K562 (cell line): Measurements from ENCODE around the gene TRIP10. TPM values are rescaled to one million over a fixed set of nuclear protein-coding genes. Genes with fewer than 3 reads are reported as not detected.

ENCODE experiments used
- CAMTA2 ChIP-seq: fragments of 250-450 bp; sonication (Bioruptor Pico); conservative IDR thresholded peaks from 2 replicates; pipeline ENCODE4 v1.5.1; 2022
- L3MBTL2 ChIP-seq: fragments of 450-650 bp; IDR thresholded peaks from 2 replicates; pipeline ENCODE4 v1.6.1; 2016; ENCODE audit warnings: mild to moderate bottlenecking, moderate library complexity
- MAFF ChIP-seq: IDR thresholded peaks from 2 replicates; pipeline ENCODE4 v1.6.1; 2012; ENCODE audit warnings: low read length, improper control_type of control experiment
- MCM3 ChIP-seq: fragments of 450-650 bp; IDR thresholded peaks from 2 replicates; pipeline ENCODE4 v1.6.1; 2016
- MEF2D ChIP-seq: conservative IDR thresholded peaks from 2 replicates; pipeline ENCODE4 v1.6.1; 2016; ENCODE audit warnings: low read depth, missing genetic modification characterization, missing compliant biosample characterization
- NFATC3 ChIP-seq: fragments of 450-650 bp; IDR thresholded peaks from 2 replicates; pipeline ENCODE4 v1.6.1; 2017; ENCODE audit warnings: mild to moderate bottlenecking
- PHF20 ChIP-seq: fragments of 450-650 bp; IDR thresholded peaks from 2 replicates; pipeline ENCODE4 v1.6.1; 2018; ENCODE audit not compliant: partially characterized antibody
- RAD21 ChIP-seq, 2 experiments: fragments of 250-450 bp in 1 of 2; fragments of 450-650 bp in 1 of 2; sonication (Bioruptor Pico) in 1 of 2; formaldehyde crosslinking in 1 of 2; IDR thresholded peaks in 1 of 2; conservative IDR thresholded peaks in 1 of 2; 2 replicates each; pipeline versions ENCODE4 v1.4.0 to v1.8.0; 2020 to 2022; ENCODE audit warnings: mild to moderate bottlenecking in 2 of 2, moderate library complexity in 1 of 2
- RAD51 ChIP-seq: fragments of 450-650 bp; IDR thresholded peaks from 2 replicates; pipeline ENCODE4 v1.7.1; 2016; ENCODE audit warnings: low read depth, mild to moderate bottlenecking, borderline replicate concordance
- TCF7L2 ChIP-seq: fragments of 150-350 bp; IDR thresholded peaks from 2 replicates; pipeline ENCODE4 v1.6.1; 2016; ENCODE audit warnings: low read depth, mild to moderate bottlenecking, low read length, moderate library complexity
- TSC22D4 ChIP-seq: fragments of 450-650 bp; IDR thresholded peaks from 2 replicates; pipeline ENCODE4 v1.6.1; 2016; ENCODE audit warnings: missing genetic modification characterization, missing biosample characterization, control low read depth
- ZC3H4 ChIP-seq: sonication (generic); formaldehyde crosslinking; IDR thresholded peaks from 2 replicates; pipeline ENCODE4 v1.9.0; 2021; ENCODE audit warnings: missing genetic modification reagents, borderline replicate concordance
- ZNF232 ChIP-seq: sonication (generic); formaldehyde crosslinking; IDR thresholded peaks from 2 replicates; pipeline ENCODE4 v1.8.0; 2022; ENCODE audit warnings: mild to moderate bottlenecking, missing genetic modification reagents
- ZNF24 ChIP-seq: fragments of 450-650 bp; IDR thresholded peaks from 2 replicates; pipeline ENCODE4 v1.6.1; 2016
- ZNF41 ChIP-seq: fragments of 250-450 bp; sonication (Bioruptor Pico); conservative IDR thresholded peaks from 2 replicates; pipeline ENCODE4 v1.4.0; 2020; ENCODE audit warnings: mild to moderate bottlenecking
- ZNF764 ChIP-seq: fragments of 250-450 bp; sonication (Bioruptor Pico); IDR thresholded peaks from 2 replicates; pipeline ENCODE4 v1.4.0; 2020; ENCODE audit warnings: low read depth, mild to moderate bottlenecking, moderate library complexity
- polyA plus RNA-seq, 8 experiments: library from polyadenylated mRNA; depleted of rRNA in 4 of 8; stranded (reverse) in 5 of 8; unstranded in 3 of 8; fragments of >200 nt; fragmentation: Nextera tagmentation in 2 of 8; fragmentation: Illumina TruSeq in 1 of 8; extraction: Ambion mirVana in 2 of 8; extraction: Trizol in 1 of 8; gene quantifications; 2 replicates each; pipeline versions ENCODE4 v1.2.1 to v1.2.3, GENCODE V29; 2011 to 2014; ENCODE audit warnings: inconsistent platforms in 1 of 8, missing spikeins in 1 of 8
- total RNA-seq, 7 experiments: library from RNA; depleted of rRNA in 6 of 7; stranded (reverse); fragments of >200 nt in 6 of 7; fragmentation: Illumina TruSeq in 2 of 7; extraction: Trizol in 2 of 7; gene quantifications; 2 replicates each; pipeline versions ENCODE4 v1.2.1 to v1.2.3, GENCODE V29; 2011 to 2021; ENCODE audit warnings: low replicate concordance in 1 of 7
- TF ChIP-seq, protein P1 (sequence below), 2 experiments: fragments of 450-650 bp in 1 of 2; sonication (generic) in 1 of 2; formaldehyde crosslinking in 1 of 2; IDR thresholded peaks; 2 replicates each; pipeline versions ENCODE4 v1.7.1 to v1.9.0; 2016 to 2022; ENCODE audit warnings: inconsistent platforms in 1 of 2, mild to moderate bottlenecking in 1 of 2, missing genetic modification reagents in 1 of 2
- TF ChIP-seq, protein P2 (sequence below), 3 experiments: IDR thresholded peaks in 2 of 3; conservative IDR thresholded peaks in 1 of 3; 2 replicates each; pipeline ENCODE4 v1.5.1; 2011 to 2012; ENCODE audit warnings: low read length in 3 of 3, mild to moderate bottlenecking in 3 of 3, control low read depth in 2 of 3, improper control_type of control experiment in 1 of 3, inconsistent platforms in 1 of 3, low read depth in 1 of 3, mixed read lengths in 1 of 3, moderate library complexity in 1 of 3; ENCODE audit not compliant: insufficient read depth in 2 of 3

Gene TRIP10
- total and polyA plus RNA-seq, 9 of the 15 experiments (the other 6 are each of a cell fraction or from before 2014, with no cell fraction given), result 1.2 to 66.8 (median 36.1) TPM

DNA sequence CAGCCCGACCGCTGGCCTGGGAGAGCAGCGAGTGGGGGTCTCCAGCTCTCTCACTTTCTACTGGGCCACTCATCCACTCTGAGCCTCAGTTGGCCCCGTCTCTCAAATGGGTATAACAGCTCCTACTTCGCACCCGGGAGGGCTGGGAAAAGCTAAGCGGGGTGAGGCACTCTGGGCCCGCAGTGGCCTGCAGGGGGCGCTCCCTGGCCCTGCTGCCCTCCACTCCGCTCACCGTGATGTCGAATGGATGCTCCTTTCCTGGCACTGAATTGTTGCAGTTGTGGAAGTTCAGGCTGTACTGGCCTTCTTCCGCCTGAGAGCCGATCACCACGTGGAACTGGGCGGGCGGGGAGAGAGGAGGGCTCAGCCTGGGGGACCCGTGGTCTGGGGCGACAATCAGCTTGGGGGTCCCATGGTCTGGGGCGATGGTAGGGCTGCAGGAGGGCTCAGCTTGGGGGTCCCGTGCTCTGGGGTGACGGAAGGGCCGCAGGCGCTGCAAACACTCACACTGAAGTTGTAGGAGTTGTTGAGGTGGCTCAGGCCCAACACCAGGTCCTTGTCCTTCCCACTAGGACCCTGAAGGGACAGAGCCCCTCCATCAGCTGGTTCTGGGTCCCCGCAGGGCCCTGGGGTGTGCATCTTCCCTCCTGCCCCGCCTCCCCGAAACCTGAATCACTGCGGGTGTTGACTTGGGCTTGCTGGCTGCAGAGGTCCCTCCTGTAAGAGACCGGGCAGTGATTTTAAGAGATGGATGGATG is 6.0 kb upstream of the TRIP10 start (continued):
- TF ChIP-seq ZC3H4, result no peak
- TF ChIP-seq TSC22D4 (tag), result no peak
- TF ChIP-seq PHF20, result no peak
- TF ChIP-seq L3MBTL2, result no peak
- TF ChIP-seq, protein P1, sequence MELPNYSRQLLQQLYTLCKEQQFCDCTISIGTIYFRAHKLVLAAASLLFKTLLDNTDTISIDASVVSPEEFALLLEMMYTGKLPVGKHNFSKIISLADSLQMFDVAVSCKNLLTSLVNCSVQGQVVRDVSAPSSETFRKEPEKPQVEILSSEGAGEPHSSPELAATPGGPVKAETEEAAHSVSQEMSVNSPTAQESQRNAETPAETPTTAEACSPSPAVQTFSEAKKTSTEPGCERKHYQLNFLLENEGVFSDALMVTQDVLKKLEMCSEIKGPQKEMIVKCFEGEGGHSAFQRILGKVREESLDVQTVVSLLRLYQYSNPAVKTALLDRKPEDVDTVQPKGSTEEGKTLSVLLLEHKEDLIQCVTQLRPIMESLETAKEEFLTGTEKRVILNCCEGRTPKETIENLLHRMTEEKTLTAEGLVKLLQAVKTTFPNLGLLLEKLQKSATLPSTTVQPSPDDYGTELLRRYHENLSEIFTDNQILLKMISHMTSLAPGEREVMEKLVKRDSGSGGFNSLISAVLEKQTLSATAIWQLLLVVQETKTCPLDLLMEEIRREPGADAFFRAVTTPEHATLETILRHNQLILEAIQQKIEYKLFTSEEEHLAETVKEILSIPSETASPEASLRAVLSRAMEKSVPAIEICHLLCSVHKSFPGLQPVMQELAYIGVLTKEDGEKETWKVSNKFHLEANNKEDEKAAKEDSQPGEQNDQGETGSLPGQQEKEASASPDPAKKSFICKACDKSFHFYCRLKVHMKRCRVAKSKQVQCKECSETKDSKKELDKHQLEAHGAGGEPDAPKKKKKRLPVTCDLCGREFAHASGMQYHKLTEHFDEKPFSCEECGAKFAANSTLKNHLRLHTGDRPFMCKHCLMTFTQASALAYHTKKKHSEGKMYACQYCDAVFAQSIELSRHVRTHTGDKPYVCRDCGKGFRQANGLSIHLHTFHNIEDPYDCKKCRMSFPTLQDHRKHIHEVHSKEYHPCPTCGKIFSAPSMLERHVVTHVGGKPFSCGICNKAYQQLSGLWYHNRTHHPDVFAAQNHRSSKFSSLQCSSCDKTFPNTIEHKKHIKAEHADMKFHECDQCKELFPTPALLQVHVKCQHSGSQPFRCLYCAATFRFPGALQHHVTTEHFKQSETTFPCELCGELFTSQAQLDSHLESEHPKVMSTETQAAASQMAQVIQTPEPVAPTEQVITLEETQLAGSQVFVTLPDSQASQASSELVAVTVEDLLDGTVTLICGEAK (IDR thresholded peaks at IDR 0.05), result no peak
- TF ChIP-seq, protein P1 (CRISPR knock-in tag; IDR thresholded peaks at IDR 0.05), result no peak
- no peak for TF ChIP-seq TCF7L2
- TF ChIP-seq RAD51, result no peak
- TF ChIP-seq ZNF232 (CRISPR knock-in tag), result no peak
- TF ChIP-seq CAMTA2, result no peak
- peak in 1 of 2 experiments; percentile 40; a peak in 1 of 4 replicates for TF ChIP-seq RAD21 (CRISPR knock-in tag; conservative IDR thresholded peaks at IDR 0.05 in 1 of 2, IDR thresholded peaks at IDR 0.05 in 1 of 2)
- no peak for TF ChIP-seq MCM3
- no peak for TF ChIP-seq ZNF41 (CRISPR knock-in tag)
- TF ChIP-seq MEF2D (tag), result no peak
- no peak for TF ChIP-seq MAFF
- TF ChIP-seq, protein P2, sequence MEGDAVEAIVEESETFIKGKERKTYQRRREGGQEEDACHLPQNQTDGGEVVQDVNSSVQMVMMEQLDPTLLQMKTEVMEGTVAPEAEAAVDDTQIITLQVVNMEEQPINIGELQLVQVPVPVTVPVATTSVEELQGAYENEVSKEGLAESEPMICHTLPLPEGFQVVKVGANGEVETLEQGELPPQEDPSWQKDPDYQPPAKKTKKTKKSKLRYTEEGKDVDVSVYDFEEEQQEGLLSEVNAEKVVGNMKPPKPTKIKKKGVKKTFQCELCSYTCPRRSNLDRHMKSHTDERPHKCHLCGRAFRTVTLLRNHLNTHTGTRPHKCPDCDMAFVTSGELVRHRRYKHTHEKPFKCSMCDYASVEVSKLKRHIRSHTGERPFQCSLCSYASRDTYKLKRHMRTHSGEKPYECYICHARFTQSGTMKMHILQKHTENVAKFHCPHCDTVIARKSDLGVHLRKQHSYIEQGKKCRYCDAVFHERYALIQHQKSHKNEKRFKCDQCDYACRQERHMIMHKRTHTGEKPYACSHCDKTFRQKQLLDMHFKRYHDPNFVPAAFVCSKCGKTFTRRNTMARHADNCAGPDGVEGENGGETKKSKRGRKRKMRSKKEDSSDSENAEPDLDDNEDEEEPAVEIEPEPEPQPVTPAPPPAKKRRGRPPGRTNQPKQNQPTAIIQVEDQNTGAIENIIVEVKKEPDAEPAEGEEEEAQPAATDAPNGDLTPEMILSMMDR (IDR thresholded peaks at IDR 0.05 in 2 of 3, conservative IDR thresholded peaks at IDR 0.05 in 1 of 3; ENCODE audit: insufficient read depth in 2 of 3, low read depth in 1 of 3, low read length in 3 of 3), result peak; percentile 60 to 77 (median 65)
- TF ChIP-seq ZNF764, result no peak
- no peak for TF ChIP-seq NFATC3
- peak; percentile 37; the same call in 1 of the 2 replicates for TF ChIP-seq ZNF24
